PC-3 (cell line): ENCODE data around the gene VEGFB. TPM values are rescaled to one million over a fixed set of nuclear protein-coding genes. Genes with fewer than 3 reads are reported as not detected.
"Not testable (repeated sequence)": the region's sequence is repeated elsewhere in the genome, so short reads cannot be mapped to it uniquely, and the experiment has no call there.

Source experiments
- ATAC-seq: fragments of 200-7000 bp; cut with Tn5 transposase; 2 replicates; pipeline ENCODE4 v1.9.1; 2020; ENCODE audit warnings: mild to moderate bottlenecking, moderate library complexity
- BruUV-seq: library from RNA; stranded (reverse); fragments of 400-500 nt; replicated peaks from 2 replicates; lab custom pipeline; 2021; lab: Mats Ljungman, UMichigan
- CTCF ChIA-PET: fragments of 300-600 bp; sonication (Branson Sonifier 250); formaldehyde crosslinking; loops from one replicate; lab custom pipeline; 2022; ENCODE audit warnings: antibody characterized with exemption; lab: Charles Lee
- POLR2A ChIA-PET: fragments of 300-600 bp; sonication (Branson Sonifier 250); formaldehyde crosslinking; loops from one replicate; lab custom pipeline; 2022; ENCODE audit warnings: antibody characterized with exemption; ENCODE audit not compliant: unreplicated experiment; lab: Charles Lee
- DNase-seq: peaks from one replicate; pipeline ENCODE4 v3.0.0-alpha.2; 2015
- H2AFZ ChIP-seq: fragments of 300-600 bp; sonication (generic); 2 replicates; pipeline ENCODE4 v1.6.0; 2016; ENCODE audit warnings: antibody characterized with exemption, low read length
- H3F3A ChIP-seq: fragments of 300-600 bp; sonication (generic); one replicate; pipeline ENCODE4 v1.6.0; 2017; ENCODE audit warnings: antibody characterized with exemption, low read length, control low read depth, mild to moderate bottlenecking; ENCODE audit not compliant: unreplicated experiment
- H3K27ac ChIP-seq: fragments of 300-600 bp; sonication (generic); 2 replicates; pipeline ENCODE4 v1.5.1; 2016; ENCODE audit warnings: mild to moderate bottlenecking, low read length
- H3K27me3 ChIP-seq: fragments of 300-600 bp; sonication (generic); 2 replicates; pipeline ENCODE4 v1.6.1; 2016; ENCODE audit warnings: low read length, mixed read lengths
- H3K36me3 ChIP-seq: fragments of 300-600 bp; sonication (generic); 2 replicates; pipeline ENCODE4 v1.6.1; 2016; ENCODE audit warnings: low read depth, mixed run types, low read length, mixed read lengths
- H3K4me1 ChIP-seq: fragments of 300-600 bp; sonication (generic); 2 replicates; pipeline ENCODE4 v1.5.1; 2016; ENCODE audit warnings: low read length; ENCODE audit not compliant: insufficient read depth
- H3K4me2 ChIP-seq: fragments of 300-600 bp; sonication (generic); 2 replicates; pipeline ENCODE4 v1.6.0; 2016; ENCODE audit warnings: low read length
- H3K4me3 ChIP-seq: fragments of 300-600 bp; sonication (generic); 2 replicates; pipeline ENCODE4 v1.5.1; 2016; ENCODE audit warnings: mild to moderate bottlenecking, low read length, mixed read lengths
- H3K79me2 ChIP-seq: fragments of 300-600 bp; sonication (generic); 2 replicates; pipeline ENCODE4 v1.6.1; 2017; ENCODE audit warnings: low read length, mixed read lengths
- H3K9ac ChIP-seq: fragments of 300-600 bp; sonication (generic); 2 replicates; pipeline ENCODE4 v1.6.0; 2016; ENCODE audit warnings: mild to moderate bottlenecking, low read length
- H3K9me2 ChIP-seq: fragments of 300-600 bp; sonication (generic); replicated peaks from 2 replicates; pipeline ENCODE4 v1.6.1; 2016; ENCODE audit warnings: mixed run types, low read length, mixed read lengths
- H3K9me3 ChIP-seq: fragments of 300-600 bp; sonication (generic); 2 replicates; pipeline ENCODE4 v1.6.1; 2016; ENCODE audit warnings: low read length, mixed read lengths
- H4K20me1 ChIP-seq: fragments of 300-600 bp; sonication (generic); 2 replicates; pipeline ENCODE4 v1.6.1; 2016; ENCODE audit warnings: low read length, mixed read lengths
- EZH2 ChIP-seq: fragments of 300-600 bp; sonication (generic); IDR thresholded peaks from one replicate; pipeline ENCODE4 v1.6.1; 2017; ENCODE audit warnings: antibody characterized with exemption, mild to moderate bottlenecking, low read length; ENCODE audit not compliant: unreplicated experiment
- EZH2phosphoT487 ChIP-seq: fragments of 300-600 bp; sonication (generic); IDR thresholded peaks from 2 replicates; pipeline ENCODE4 v1.6.1; 2018; ENCODE audit warnings: mild to moderate bottlenecking, antibody characterized with exemption, low read length, borderline replicate concordance
- intact Hi-C: fragments of 100-400 bp; cut with micrococcal nuclease; formaldehyde crosslinking; loops from 2 replicates; pipeline ENCODE4 v1.9.0; 2023
- total RNA-seq: library from RNA; depleted of rRNA; stranded (reverse); fragments of >200 nt; gene quantifications from 2 replicates; pipeline ENCODE4 v1.2.3, GENCODE V29; 2014
- TF ChIP-seq, protein P1 (sequence below): fragments of 300-600 bp; sonication (generic); conservative IDR thresholded peaks from 2 replicates; pipeline ENCODE4 v1.5.1; 2017; ENCODE audit warnings: antibody characterized with exemption, low read depth, mild to moderate bottlenecking, low read length

Gene VEGFB
- total RNA-seq, 1 experiment from 2014 or later: 39.4 TPM

DNA sequence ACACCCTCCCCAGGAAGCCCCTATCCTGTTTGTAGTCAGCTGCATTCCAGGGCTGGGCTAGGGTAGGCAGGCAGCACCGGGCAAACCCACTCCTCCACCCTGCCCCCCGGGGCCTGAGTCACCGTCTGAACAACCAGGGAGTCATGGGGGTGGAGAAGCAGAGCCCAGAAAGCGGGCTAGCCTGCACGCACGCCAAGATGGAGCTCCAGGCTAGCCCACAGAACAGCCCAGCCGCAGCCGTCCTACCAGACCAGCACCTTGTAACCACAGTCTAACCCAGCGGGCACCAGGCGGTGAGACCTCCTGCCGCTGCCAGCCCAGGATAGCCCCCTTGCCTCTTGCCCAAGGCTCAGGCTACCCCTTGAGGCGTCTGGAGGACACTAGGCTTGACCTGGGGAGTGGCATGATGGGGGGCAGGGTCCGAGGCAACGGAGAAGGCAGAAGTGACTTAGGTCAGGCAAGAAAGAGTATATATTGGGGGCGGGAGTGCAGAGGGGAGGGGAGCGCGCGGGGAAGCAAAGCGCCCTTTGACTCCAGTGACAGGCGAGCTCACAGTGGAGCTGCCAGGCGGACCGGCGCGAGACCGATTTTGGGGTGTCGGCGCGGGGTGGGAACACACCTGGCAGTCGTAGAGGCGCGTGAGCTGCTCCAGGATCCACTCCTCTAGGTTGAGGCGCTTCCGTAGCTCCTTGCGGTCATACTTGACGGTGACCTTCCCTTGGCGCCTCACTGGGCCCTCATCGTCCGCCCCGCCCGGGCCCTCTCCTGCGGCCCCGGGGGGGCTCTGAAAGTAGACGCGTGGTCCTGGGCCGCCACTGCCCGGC, 11.6 kb downstream of the VEGFB start:
- POLR2A ChIA-PET: interaction anchor here (0.6 to 2.6 kb wide), 7 partner anchors 8 to 1581 kb away, joined by 3 to 18 read pairs (median 5); partner anchors contain the start of genes NUDT22 and STIP1
- Histone ChIP-seq H3K27me3 (no peaks in the 10 kb centered on the region), H3K4me1 (peaks cover 49% of the 10 kb centered on the region), H3F3A (no peaks in the 10 kb centered on the region), H3K4me3 (peak overlapping the region; percentile 80), H3K4me2 (peak overlapping the region; percentile 94), H3K9ac (peak overlapping the region; percentile 93), H3K79me2 (peaks cover 48% of the 10 kb centered on the region), H3K9me3 (no peaks in the 10 kb centered on the region), H3K9me2 (no peaks in the 10 kb centered on the region), H3K36me3 (peaks cover 14% of the 10 kb centered on the region; the same call in 1 of the 2 replicates), H3K27ac (peak overlapping the region; percentile 94), H2AFZ (no peak overlapping the region), H4K20me1 (peaks cover 8% of the 10 kb centered on the region; the same call in 1 of the 2 replicates)
- intact Hi-C loops: loop anchor here (2.0 kb wide), 2 partner anchors 25 to 55 kb away; partner anchors contain the start of gene CATSPERZ
- CTCF ChIA-PET: interaction anchor here (0.7 to 1.3 kb wide), 4 partner anchors 8 to 72 kb away, joined by 3 read pairs; partner anchors contain the start of gene PRDX5
- TF ChIP-seq EZH2: no peak
- no peak for TF ChIP-seq EZH2phosphoT487
- TF ChIP-seq, protein P1, sequence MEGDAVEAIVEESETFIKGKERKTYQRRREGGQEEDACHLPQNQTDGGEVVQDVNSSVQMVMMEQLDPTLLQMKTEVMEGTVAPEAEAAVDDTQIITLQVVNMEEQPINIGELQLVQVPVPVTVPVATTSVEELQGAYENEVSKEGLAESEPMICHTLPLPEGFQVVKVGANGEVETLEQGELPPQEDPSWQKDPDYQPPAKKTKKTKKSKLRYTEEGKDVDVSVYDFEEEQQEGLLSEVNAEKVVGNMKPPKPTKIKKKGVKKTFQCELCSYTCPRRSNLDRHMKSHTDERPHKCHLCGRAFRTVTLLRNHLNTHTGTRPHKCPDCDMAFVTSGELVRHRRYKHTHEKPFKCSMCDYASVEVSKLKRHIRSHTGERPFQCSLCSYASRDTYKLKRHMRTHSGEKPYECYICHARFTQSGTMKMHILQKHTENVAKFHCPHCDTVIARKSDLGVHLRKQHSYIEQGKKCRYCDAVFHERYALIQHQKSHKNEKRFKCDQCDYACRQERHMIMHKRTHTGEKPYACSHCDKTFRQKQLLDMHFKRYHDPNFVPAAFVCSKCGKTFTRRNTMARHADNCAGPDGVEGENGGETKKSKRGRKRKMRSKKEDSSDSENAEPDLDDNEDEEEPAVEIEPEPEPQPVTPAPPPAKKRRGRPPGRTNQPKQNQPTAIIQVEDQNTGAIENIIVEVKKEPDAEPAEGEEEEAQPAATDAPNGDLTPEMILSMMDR: no peak
- BruUV-seq: TSS peak; percentile 47
- ATAC-seq (peak; percentile 36), DNase-seq (peak; percentile 99)

DNA sequence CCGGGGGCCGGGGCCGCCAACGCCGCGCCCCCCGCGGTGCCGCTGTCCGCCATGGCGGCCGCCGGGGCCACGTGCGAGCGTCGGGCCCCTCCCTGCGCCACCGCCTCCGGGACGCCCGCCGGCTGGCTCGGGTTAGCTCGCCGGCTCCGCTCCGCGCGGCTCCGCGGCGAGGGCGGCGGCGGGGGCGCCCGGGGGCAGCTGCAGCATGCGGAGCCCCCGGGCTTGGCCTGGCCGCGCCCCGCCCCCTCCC, 12.2 kb downstream of the VEGFB start:
- H4K20me1 ChIP-seq, H3K27me3 ChIP-seq, H2AFZ ChIP-seq, BruUV-seq, H3K9me3 ChIP-seq, DNase-seq, H3K4me2 ChIP-seq, H3K9me2 ChIP-seq, H3F3A ChIP-seq: not testable (repeated sequence)
- H3K9ac ChIP-seq: peak overlapping the region; percentile 93
- H3K27ac ChIP-seq: peak overlapping the region; percentile 94
- POLR2A ChIA-PET: interaction anchor here (2.6 kb wide), 1 partner anchor 9 kb away, joined by 12 read pairs; no protein-coding TSS in a partner anchor
- H3K4me1 ChIP-seq: peaks cover 50% of the 10 kb centered on the region
- CTCF ChIA-PET: interaction anchor here (0.9 kb wide), 1 partner anchor 54 kb away, joined by 3 read pairs; no protein-coding TSS in a partner anchor
- H3K79me2 ChIP-seq: peaks cover 49% of the 10 kb centered on the region
- peak overlapping the region; percentile 80; the same call in 1 of the 2 replicates for H3K4me3 ChIP-seq
- intact Hi-C loops: loop anchor here (2.0 kb wide), 2 partner anchors 24 to 54 kb away; partner anchors contain the start of gene CATSPERZ
- ATAC-seq: peak; percentile 1
- peaks cover 14% of the 10 kb centered on the region; the same call in 1 of the 2 replicates for H3K36me3 ChIP-seq

DNA sequence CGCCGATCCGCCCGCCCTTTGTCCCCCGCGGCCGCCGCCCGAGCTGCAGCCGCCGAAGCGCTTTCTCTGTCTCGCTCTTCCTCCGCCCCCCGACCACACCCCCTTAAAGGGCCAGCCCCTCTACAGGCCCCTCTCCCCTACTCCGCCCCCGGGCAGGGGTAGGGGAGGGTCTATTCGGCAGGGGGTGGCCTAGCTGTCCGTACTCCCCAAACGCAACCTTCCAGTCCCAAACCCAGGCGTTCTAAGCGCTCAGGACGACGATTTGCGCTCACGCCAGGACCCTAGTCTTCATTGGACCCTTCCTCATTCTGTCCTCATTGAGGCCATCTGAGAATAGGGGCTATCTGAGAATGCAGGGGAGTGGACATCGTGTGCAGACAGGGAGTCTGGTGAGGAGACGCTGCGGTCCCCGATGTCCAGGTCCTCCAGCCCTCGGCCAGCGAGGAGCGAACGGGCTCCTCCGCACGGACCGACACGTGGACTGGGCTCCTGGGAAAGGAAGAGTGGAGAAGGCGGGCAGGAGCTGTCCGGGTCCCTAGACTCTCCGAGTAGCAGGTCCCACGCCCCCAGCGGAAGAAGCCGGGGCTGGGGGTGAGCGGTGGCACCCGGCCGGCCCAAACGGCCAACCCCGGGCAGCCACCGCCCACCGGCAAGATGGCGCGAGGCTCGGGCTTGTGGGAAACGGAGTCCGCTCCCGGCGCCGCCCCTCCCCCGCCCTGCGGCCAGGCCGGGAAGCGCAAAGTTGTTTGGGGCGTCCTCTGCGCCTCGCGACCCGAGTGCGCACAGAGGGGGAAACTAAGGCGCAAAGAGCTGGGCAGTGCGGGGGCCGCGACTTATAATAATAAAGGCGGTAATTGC, 12.7 kb downstream of the VEGFB start, which contains the start of gene PPP1R14B:
PPP1R14B (minus strand) TSS at position 73 of the 858 bp plus-strand sequence. CDS start 270 bp downstream, outside the sequence.
- no peaks in the 10 kb centered on the region for H3K9me2 ChIP-seq
- ChIA-PET POLR2A (interaction anchor here (2.6 kb wide), 1 partner anchor 9 kb away, joined by 12 read pairs; no protein-coding TSS in a partner anchor), CTCF (interaction anchor here (0.6 kb wide), 1 partner anchor 57 kb away, joined by 5 read pairs; no protein-coding TSS in a partner anchor)
- peaks cover 49% of the 10 kb centered on the region for H3K4me1 ChIP-seq
- no peaks in the 10 kb centered on the region for H3K27me3 ChIP-seq
- H3K36me3 ChIP-seq: peaks cover 14% of the 10 kb centered on the region; the same call in 1 of the 2 replicates
- H3K9me3 ChIP-seq: no peaks in the 10 kb centered on the region
- DNase-seq (peak; percentile 91), ATAC-seq (peak; percentile 41)
- TF ChIP-seq EZH2phosphoT487 (no peak), EZH2 (no peak)
- TF ChIP-seq, protein P1: no peak
- H3K9ac ChIP-seq: peak within 1 kb of the TSS; percentile 93
- peaks cover 8% of the 10 kb centered on the region; the same call in 1 of the 2 replicates for H4K20me1 ChIP-seq
- no peaks in the 10 kb centered on the region for H3F3A ChIP-seq
- H3K79me2 ChIP-seq: peaks cover 49% of the 10 kb centered on the region
- H2AFZ ChIP-seq: peak within 1 kb of the TSS; percentile 82
- peak within 1 kb of the TSS; percentile 94 for H3K27ac ChIP-seq
- peak within 1 kb of the TSS; percentile 80 for H3K4me3 ChIP-seq
- peak within 1 kb of the TSS; percentile 94 for H3K4me2 ChIP-seq
- BruUV-seq: TSS peak; percentile 24
- intact Hi-C loops: loop anchor here (2.0 kb wide), 2 partner anchors 24 to 54 kb away; partner anchors contain the start of gene CATSPERZ
